GM12878 (cell line): ENCODE data around the gene PCDHGB5. TPM values are rescaled to one million over a fixed set of nuclear protein-coding genes. Genes with fewer than 3 reads are reported as not detected.

Source experiments
- ATAC-seq: fragments of 200-7000 bp; cut with Tn5 transposase; 3 replicates; pipeline ENCODE4 v1.9.1; 2020; ENCODE audit warnings: mild to moderate bottlenecking, moderate library complexity
- BruUV-seq: library from RNA; stranded (reverse); fragments of 400-500 nt; replicated peaks from 2 replicates; lab custom pipeline; 2021; lab: Mats Ljungman, UMichigan
- CTCF ChIA-PET: fragments of 300-600 bp; sonication (Branson Sonifier 250); formaldehyde crosslinking; extraction: SDS; loops from one replicate; lab custom pipeline; 2021; ENCODE audit warnings: inconsistent platforms; lab: Yijun Ruan, JAX
- POLR2A ChIA-PET: fragments of 350-600 bp; formaldehyde crosslinking; extraction: SDS; loops from one replicate; lab custom pipeline; 2021; ENCODE audit warnings: inconsistent platforms; lab: Charles Lee
- RAD21 ChIA-PET: fragments of 300-600 bp; sonication (Branson Sonifier 250); formaldehyde crosslinking; loops from one replicate; lab custom pipeline; 2023; ENCODE audit warnings: antibody characterized with exemption; ENCODE audit not compliant: unreplicated experiment; lab: Charles Lee
- SMC1A ChIA-PET: fragments of 300-600 bp; sonication (Branson Sonifier 250); formaldehyde crosslinking; loops from one replicate; lab custom pipeline; 2023; ENCODE audit not compliant: unreplicated experiment, uncharacterized antibody; lab: Charles Lee
- DNase-seq: peaks from one replicate; pipeline ENCODE4 v3.0.0-alpha.2; 2011; ENCODE audit warnings: low read depth, low spot score
- FAIRE-seq: peaks from 3 replicates; lab custom pipeline; 2011; peaks lifted over from hg19 to GRCh38; lab: Jason Lieb, UNC
- H2AFZ ChIP-seq: 2 replicates; pipeline ENCODE4 v1.6.0; 2011; ENCODE audit warnings: low read depth, low read length, control low read depth; ENCODE audit not compliant: control insufficient read depth
- H3K27ac ChIP-seq: 2 replicates; pipeline ENCODE4 v1.5.1; 2011; ENCODE audit warnings: control low read depth; ENCODE audit not compliant: control insufficient read depth, insufficient read depth
- H3K27me3 ChIP-seq, 2 experiments: replicated peaks in 1 of 2; 2 replicates each; pipeline versions ENCODE4 v1.6.0 to v1.6.1; 2011; ENCODE audit warnings: low read length in 1 of 2; ENCODE audit not compliant: control insufficient read depth in 2 of 2, insufficient read depth in 2 of 2
- H3K36me3 ChIP-seq, 2 experiments: 2 replicates each; pipeline ENCODE4 v1.5.1; 2011; ENCODE audit warnings: low read length in 1 of 2; ENCODE audit not compliant: control insufficient read depth in 2 of 2, insufficient read depth in 2 of 2
- H3K4me1 ChIP-seq: 2 replicates; pipeline ENCODE4 v1.6.1; 2011; ENCODE audit warnings: mild to moderate bottlenecking, low read length, moderate library complexity, mixed read lengths; ENCODE audit not compliant: control insufficient read depth, insufficient read depth
- H3K4me2 ChIP-seq: 2 replicates; pipeline ENCODE4 v1.6.0; 2011; ENCODE audit warnings: control low read depth; ENCODE audit not compliant: control insufficient read depth, insufficient read depth
- H3K4me3 ChIP-seq: fragments of 200-600 bp; sonication (generic); 2 replicates; pipeline ENCODE4 v1.5.1; 2016
- H3K79me2 ChIP-seq: 2 replicates; pipeline ENCODE4 v1.6.0; 2011; ENCODE audit warnings: low read length; ENCODE audit not compliant: control insufficient read depth, insufficient read depth
- H3K9ac ChIP-seq: 2 replicates; pipeline ENCODE4 v1.8.0; 2011; ENCODE audit warnings: low read length, control low read depth, mixed read lengths; ENCODE audit not compliant: control insufficient read depth, insufficient read depth
- H3K9me3 ChIP-seq: replicated peaks from 3 replicates; pipeline ENCODE4 v1.5.1; 2011; ENCODE audit warnings: mild to moderate bottlenecking, low read length; ENCODE audit not compliant: control insufficient read depth, insufficient read depth
- H4K20me1 ChIP-seq: 2 replicates; pipeline ENCODE4 v1.6.0; 2011; ENCODE audit not compliant: control insufficient read depth, insufficient read depth
- ASH2L ChIP-seq: fragments of 300-600, 200-600 bp; sonication (generic); IDR thresholded peaks from 2 replicates; pipeline ENCODE4 v1.6.1; 2017; ENCODE audit warnings: low read depth, mild to moderate bottlenecking, borderline replicate concordance
- BCL3 ChIP-seq: IDR thresholded peaks from 2 replicates; pipeline ENCODE4 v1.6.1; 2011; ENCODE audit warnings: borderline replicate concordance, low read depth, mild to moderate bottlenecking, moderate library complexity, low read length; ENCODE audit not compliant: insufficient read depth, poor library complexity, severe bottlenecking
- CBFB ChIP-seq: IDR thresholded peaks from 2 replicates; pipeline ENCODE4 v1.6.1; 2016; ENCODE audit warnings: antibody characterized with exemption, low read depth
- CBX3 ChIP-seq: fragments of 200-600 bp; sonication (generic); IDR thresholded peaks from 2 replicates; pipeline ENCODE4 v1.6.1; 2016; ENCODE audit warnings: low read depth, borderline replicate concordance
- EP300 ChIP-seq, 2 experiments: fragments of 150-350 bp in 1 of 2; IDR thresholded peaks; 2 replicates each; pipeline ENCODE4 v1.6.1; 2011 to 2012; ENCODE audit warnings: low read depth in 2 of 2, low read length in 2 of 2, borderline replicate concordance in 1 of 2, improper control_type of control experiment in 1 of 2, inconsistent platforms in 1 of 2; ENCODE audit not compliant: control insufficient read depth in 1 of 2
- MEF2A ChIP-seq: IDR thresholded peaks from 2 replicates; pipeline ENCODE4 v1.6.1; 2011; ENCODE audit warnings: low read depth, mild to moderate bottlenecking, low read length, moderate library complexity; ENCODE audit not compliant: insufficient read depth
- MTA3 ChIP-seq: IDR thresholded peaks from 2 replicates; pipeline ENCODE4 v1.6.1; 2012; ENCODE audit warnings: low read length, inconsistent platforms, borderline replicate concordance
- NR2F1 ChIP-seq: fragments of 450-650 bp; conservative IDR thresholded peaks from 2 replicates; pipeline ENCODE4 v1.6.1; 2017; ENCODE audit warnings: mild to moderate bottlenecking
- RAD21 ChIP-seq: IDR thresholded peaks from 2 replicates; pipeline ENCODE4 v1.6.1; 2011; ENCODE audit warnings: mild to moderate bottlenecking, low read depth, low read length, moderate library complexity; ENCODE audit not compliant: insufficient read depth
- RB1 ChIP-seq: fragments of 450-650 bp; formaldehyde crosslinking; IDR thresholded peaks from 2 replicates; pipeline ENCODE4 v1.6.1; 2017; ENCODE audit warnings: mild to moderate bottlenecking, borderline replicate concordance
- SRF ChIP-seq, 2 experiments: IDR thresholded peaks; 2 replicates each; pipeline ENCODE4 v1.6.1; 2011; ENCODE audit warnings: low read depth in 2 of 2, low read length in 2 of 2, mild to moderate bottlenecking in 1 of 2, moderate library complexity in 1 of 2
- ZBED1 ChIP-seq: IDR thresholded peaks from 2 replicates; pipeline ENCODE4 v1.6.1; 2016; ENCODE audit warnings: borderline replicate concordance
- WGBS: methylation state at CpG from one replicate; pipeline ENCODE4 v1.1.6; 2016; ENCODE audit warnings: low lambda C conversion rate; ENCODE audit not compliant: insufficient replicate concordance, insufficient coverage; ENCODE audit errors: missing lambda C conversion rate; 5-methylcytosine and 5-hydroxymethylcytosine counted together
- in situ Hi-C: fragments of 300-500 bp; cut with MboI; formaldehyde crosslinking; loops from 9 replicates; pipeline ENCODE4 v1.14.3; 2018; ENCODE audit warnings: mixed read lengths
- intact Hi-C: fragments of 100-400 bp; cut with micrococcal nuclease; formaldehyde crosslinking; loops from one replicate; pipeline ENCODE4 v1.14.2; 2022; ENCODE audit not compliant: unreplicated experiment
- polyA plus RNA-seq, 11 experiments: library from polyadenylated mRNA; depleted of rRNA in 4 of 11; unstranded in 6 of 11; stranded (reverse) in 5 of 11; fragments of >200 nt; fragmentation: Nextera tagmentation in 4 of 11; fragmentation: Illumina TruSeq in 1 of 11; extraction: Ambion mirVana in 4 of 11; extraction: Trizol in 1 of 11; gene quantifications; 1 replicate in 1 of 11; 2 replicates in 10 of 11; pipeline versions ENCODE4 v1.2.1 to v1.2.3, GENCODE V29; 2011 to 2016; ENCODE audit warnings: inconsistent platforms in 2 of 11, missing spikeins in 2 of 11, low read depth in 1 of 11
- total RNA-seq, 4 experiments: library from RNA; depleted of rRNA in 3 of 4; stranded (reverse); fragments of >200 nt in 3 of 4; fragmentation: Illumina TruSeq in 1 of 4; extraction: Trizol in 1 of 4; gene quantifications; 2 replicates each; pipeline versions ENCODE4 v1.2.1 to v1.2.3, GENCODE V29; 2013 to 2021
- TF ChIP-seq, protein P1 (sequence below): fragments of 450-650 bp; IDR thresholded peaks from 2 replicates; pipeline ENCODE4 v1.6.1; 2017; ENCODE audit warnings: mild to moderate bottlenecking
- TF ChIP-seq, protein P2 (sequence below): fragments of 450-650 bp; IDR thresholded peaks from 2 replicates; pipeline ENCODE4 v1.6.1; 2017; ENCODE audit warnings: low read depth, mild to moderate bottlenecking, moderate library complexity

The PCDHGB5 gene
- total and polyA plus RNA-seq, 10 of the 15 experiments (the other 5 are each of a cell fraction or from before 2014, with no cell fraction given): 0.02 to 2.3 (median 1.3) TPM; not detected in 1

DNA sequence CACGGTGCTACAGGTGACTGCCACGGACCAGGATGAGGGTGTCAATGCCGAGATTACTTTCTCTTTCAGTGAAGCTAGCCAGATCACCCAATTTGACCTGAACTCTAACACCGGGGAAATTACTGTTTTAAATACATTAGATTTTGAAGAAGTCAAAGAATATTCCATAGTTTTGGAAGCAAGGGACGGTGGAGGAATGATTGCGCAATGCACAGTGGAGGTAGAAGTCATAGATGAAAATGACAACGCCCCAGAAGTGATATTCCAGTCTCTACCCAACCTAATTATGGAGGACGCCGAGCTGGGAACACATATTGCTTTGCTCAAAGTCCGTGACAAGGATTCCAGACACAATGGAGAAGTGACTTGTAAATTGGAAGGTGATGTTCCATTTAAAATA is 9.1 kb upstream of the PCDHGB5 start:
- H3K27ac ChIP-seq: no peak overlapping the region
- intact Hi-C loops: no loop called here
- BruUV-seq: no TSS peak
- ChIA-PET SMC1A (no interaction called here), POLR2A (no interaction called here), CTCF (no interaction called here), RAD21 (no interaction called here)
- H3K36me3 ChIP-seq: no peaks in the 10 kb centered on the region
- no peaks in the 10 kb centered on the region for H3K4me1 ChIP-seq
- H3K9me3 ChIP-seq: peaks cover 5% of the 10 kb centered on the region; the same call in 2 of the 3 replicates
- TF ChIP-seq ASH2L (no peak), EP300 (IDR thresholded peaks at IDR 0.05; ENCODE audit: borderline replicate concordance in 1 of 2, control insufficient read depth in 1 of 2, low read depth in 2 of 2, low read length in 2 of 2) (no peak), CBX3 (no peak), CBFB (no peak), MEF2A (no peak), RB1 (no peak), NR2F1 (no peak), ZBED1 (no peak), BCL3 (no peak), RAD21 (no peak), SRF (IDR thresholded peaks at IDR 0.05; ENCODE audit: low read depth in 2 of 2, low read length in 2 of 2) (no peak), MTA3 (no peak)
- TF ChIP-seq, protein P1, sequence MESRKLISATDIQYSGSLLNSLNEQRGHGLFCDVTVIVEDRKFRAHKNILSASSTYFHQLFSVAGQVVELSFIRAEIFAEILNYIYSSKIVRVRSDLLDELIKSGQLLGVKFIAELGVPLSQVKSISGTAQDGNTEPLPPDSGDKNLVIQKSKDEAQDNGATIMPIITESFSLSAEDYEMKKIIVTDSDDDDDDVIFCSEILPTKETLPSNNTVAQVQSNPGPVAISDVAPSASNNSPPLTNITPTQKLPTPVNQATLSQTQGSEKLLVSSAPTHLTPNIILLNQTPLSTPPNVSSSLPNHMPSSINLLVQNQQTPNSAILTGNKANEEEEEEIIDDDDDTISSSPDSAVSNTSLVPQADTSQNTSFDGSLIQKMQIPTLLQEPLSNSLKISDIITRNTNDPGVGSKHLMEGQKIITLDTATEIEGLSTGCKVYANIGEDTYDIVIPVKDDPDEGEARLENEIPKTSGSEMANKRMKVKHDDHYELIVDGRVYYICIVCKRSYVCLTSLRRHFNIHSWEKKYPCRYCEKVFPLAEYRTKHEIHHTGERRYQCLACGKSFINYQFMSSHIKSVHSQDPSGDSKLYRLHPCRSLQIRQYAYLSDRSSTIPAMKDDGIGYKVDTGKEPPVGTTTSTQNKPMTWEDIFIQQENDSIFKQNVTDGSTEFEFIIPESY: no peak
- TF ChIP-seq, protein P2, sequence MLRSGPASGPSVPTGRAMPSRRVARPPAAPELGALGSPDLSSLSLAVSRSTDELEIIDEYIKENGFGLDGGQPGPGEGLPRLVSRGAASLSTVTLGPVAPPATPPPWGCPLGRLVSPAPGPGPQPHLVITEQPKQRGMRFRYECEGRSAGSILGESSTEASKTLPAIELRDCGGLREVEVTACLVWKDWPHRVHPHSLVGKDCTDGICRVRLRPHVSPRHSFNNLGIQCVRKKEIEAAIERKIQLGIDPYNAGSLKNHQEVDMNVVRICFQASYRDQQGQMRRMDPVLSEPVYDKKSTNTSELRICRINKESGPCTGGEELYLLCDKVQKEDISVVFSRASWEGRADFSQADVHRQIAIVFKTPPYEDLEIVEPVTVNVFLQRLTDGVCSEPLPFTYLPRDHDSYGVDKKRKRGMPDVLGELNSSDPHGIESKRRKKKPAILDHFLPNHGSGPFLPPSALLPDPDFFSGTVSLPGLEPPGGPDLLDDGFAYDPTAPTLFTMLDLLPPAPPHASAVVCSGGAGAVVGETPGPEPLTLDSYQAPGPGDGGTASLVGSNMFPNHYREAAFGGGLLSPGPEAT: no peak
- 73% methylated on average over 10 of the region's 10 CpGs for WGBS
- in situ Hi-C loops: no loop called here
- no peak overlapping the region for H3K9ac ChIP-seq
- no peak overlapping the region for H3K4me2 ChIP-seq
- ATAC-seq (no peak), FAIRE-seq (no peak), DNase-seq (no peak)
- no peaks in the 10 kb centered on the region for H4K20me1 ChIP-seq
- H3K27me3 ChIP-seq: no peaks in the 10 kb centered on the region
- H3K79me2 ChIP-seq: no peaks in the 10 kb centered on the region
- no peak overlapping the region for H2AFZ ChIP-seq
- H3K4me3 ChIP-seq: no peak overlapping the region
